Measurements from ENCODE around the gene ARHGEF6. TPM values are rescaled to one million over a fixed set of nuclear protein-coding genes. Genes with fewer than 3 reads are reported as not detected.

The ARHGEF6 gene

Small RNAs within 50 kb of the gene (small RNA-seq; reads per million reads assigned to genes)
- gene RF00019 (not detected), gene RNU6-972P (0.21 reads per million)

Data from skeletal muscle satellite cell (primary cell).